ENCODE results near the gene USP24. TPM values are rescaled to one million over a fixed set of nuclear protein-coding genes. Genes with fewer than 3 reads are reported as not detected.
"Not testable (repeated sequence)": the region's sequence is repeated elsewhere in the genome, so short reads cannot be mapped to it uniquely, and the experiment has no call there.

Gene USP24
- total RNA-seq, 1 donor from 2014 or later = 79.9 TPM

DNA sequence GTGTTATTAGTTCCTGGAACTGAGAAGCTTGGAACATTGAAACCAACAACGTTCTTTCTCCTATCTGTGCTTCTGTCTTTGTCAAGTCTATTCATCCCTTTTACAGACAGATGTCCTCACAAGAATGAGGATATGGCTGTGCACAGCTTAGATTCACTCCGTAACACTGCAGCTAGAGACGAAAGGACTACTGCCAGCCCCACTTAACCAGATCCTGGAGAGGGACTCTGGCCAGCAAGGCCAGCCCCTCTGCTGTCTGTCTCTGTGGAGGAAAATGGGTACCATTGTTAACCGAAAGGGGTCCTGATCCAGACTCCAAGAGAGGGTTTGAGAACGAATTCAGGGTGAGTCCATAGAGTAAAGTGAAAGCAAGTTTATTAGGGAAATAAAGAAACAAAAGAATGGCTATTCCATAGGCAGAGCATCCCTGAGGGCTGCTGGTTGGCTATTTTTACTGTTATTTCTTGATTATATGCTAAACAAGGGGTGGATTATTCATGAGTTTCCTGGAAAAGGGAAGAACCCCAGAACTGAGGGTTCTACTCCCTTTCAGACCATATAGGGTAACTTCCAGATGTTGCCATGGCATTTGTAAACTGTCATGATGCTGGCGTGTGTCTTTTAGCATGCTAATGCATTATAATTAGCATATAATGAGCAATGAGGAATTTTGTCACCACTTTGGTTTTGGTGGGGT, 17.4 kb upstream of the USP24 start:
- no peak for DNase-seq (ENCODE audit: low read depth)

DNA sequence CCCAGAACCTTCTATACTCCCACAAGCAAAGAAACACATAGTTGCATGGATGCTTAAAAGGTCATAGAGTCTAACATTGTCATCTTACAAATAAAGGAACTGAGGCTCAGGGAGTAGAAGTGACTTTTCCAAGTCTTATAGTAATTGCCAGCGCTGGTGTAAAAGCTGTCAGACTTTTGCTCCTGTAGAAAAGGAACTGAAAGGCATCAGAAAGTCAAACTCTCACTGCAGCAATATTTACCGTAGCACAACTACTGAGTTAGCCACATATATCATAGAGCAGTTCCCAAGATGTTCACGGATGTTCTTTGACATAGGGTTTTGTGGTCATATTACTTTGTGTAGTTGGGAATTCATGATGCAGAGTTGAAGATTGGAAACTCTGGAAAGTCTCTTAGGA, 16.6 kb upstream of the USP24 start:
- DNase-seq (ENCODE audit: low read depth) = no peak

GRCh38 chr1:55230659-55231058, 15.5 kb upstream of the USP24 start:
- peak; percentile 40 for DNase-seq (ENCODE audit: low read depth)

DNA sequence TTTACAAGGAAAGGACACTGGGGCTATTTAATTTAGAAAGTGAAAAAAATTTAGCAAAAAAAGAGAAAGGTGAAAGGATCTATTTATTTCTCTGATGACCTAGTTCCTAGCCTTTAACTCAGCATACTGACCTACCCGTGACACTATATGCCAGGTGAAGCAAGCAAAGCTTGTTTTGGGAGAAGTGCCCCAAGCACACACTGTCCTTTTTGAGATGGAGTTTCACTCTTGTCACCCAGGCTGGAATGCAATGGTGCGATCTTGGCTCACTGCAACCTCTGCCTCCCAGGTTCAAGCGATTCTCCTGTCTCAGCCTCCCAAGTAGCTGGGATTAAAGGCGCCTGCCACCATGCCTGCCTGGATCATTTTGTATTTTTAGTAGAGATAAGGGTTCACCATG, 14.6 kb upstream of the USP24 start:
- DNase-seq (ENCODE audit: low read depth) = not testable (repeated sequence)

DNA sequence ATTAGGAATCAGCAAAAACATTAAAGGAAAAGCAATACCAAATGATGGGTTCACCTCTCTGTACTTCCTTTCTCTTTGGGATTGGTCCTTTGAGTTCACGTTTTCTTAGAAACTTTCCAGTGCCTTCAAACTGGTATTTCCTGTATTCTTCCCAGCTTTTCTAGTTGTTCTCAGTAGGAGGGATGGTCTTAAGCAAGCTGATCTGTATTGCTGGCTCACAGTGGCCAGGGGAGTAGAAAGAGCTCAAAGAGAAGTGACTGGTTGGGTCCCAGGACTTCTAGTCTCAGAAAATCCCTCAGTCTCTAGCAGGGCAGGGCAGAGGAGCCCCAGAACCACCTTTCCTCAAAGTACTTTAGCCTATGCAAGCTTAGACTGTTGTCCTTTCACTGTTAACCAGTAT, 10.1 kb upstream of the USP24 start:
- no peak for DNase-seq (ENCODE audit: low read depth)

GRCh38 chr1:55224729-55225128, 9.6 kb upstream of the USP24 start:
- DNase-seq (ENCODE audit: low read depth) = no peak

DNA sequence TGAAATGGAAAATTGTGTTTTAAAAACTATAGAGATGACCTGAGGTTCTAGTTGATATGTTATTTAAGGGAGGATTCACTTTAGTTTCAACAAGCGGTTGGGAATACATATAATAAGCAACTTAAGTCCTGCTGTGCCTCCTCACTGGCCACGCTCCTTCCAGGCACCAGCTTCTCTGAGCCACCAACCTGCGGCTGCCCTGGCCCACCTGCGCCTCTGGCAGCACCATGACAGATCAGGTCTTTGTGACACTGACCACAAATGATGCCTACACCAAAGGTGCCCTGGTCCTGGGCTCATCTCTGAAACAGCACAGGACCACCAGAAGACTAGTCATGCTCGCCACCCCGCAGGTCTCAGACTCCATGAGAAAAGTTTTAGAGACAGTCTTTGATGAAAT, 7.0 kb upstream of the USP24 start:
- no peak for DNase-seq (ENCODE audit: low read depth)

GRCh38 chr1:55217226-55217986, 2.2 kb upstream of the USP24 start:
- no peak for DNase-seq (ENCODE audit: low read depth)

DNA sequence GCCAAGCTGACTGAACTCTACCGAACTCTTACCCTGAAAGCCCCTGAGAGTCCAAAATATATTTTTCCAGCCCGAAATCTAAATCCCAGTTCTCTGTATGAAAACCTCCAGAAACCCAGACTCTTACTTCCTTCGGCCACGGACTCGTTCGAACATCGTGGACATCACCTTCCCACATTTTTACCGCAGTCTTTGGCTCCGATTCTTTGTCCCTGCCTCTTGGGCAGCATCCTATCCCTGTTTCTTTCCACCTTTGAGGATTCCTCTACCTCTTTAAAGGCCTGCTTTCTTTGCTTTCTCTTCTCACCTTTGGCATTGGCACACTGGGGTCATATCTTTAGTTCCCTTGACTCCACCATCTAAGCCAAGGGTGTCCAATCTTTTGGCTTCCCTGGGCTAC, 932 bp upstream of the USP24 start:
- DNase-seq (ENCODE audit: low read depth) = no peak

DNA sequence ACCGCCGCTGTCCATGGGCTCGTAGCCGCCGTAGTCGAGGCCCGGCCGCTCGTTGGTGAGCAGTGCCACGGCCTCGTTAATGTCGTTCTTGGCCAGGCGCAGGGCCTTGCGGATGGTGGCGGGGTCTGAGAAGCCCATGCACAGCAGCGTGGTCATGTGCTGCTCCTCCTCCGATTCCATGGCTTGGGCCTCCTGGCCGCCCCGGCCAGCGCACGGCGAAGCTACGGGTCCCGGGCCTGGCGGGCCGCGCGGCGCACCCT, 300 bp downstream of the USP24 start:
- peak; percentile 22 for DNase-seq (ENCODE audit: low read depth)

- peak; percentile 17 for DNase-seq (ENCODE audit: low read depth)
Measured at GRCh38 chr1:55214212-55214933, 791 bp downstream of the USP24 start.

- no peak for DNase-seq (ENCODE audit: low read depth)
Measured at GRCh38 chr1:55213885-55214211, 1.3 kb downstream of the USP24 start.

DNA sequence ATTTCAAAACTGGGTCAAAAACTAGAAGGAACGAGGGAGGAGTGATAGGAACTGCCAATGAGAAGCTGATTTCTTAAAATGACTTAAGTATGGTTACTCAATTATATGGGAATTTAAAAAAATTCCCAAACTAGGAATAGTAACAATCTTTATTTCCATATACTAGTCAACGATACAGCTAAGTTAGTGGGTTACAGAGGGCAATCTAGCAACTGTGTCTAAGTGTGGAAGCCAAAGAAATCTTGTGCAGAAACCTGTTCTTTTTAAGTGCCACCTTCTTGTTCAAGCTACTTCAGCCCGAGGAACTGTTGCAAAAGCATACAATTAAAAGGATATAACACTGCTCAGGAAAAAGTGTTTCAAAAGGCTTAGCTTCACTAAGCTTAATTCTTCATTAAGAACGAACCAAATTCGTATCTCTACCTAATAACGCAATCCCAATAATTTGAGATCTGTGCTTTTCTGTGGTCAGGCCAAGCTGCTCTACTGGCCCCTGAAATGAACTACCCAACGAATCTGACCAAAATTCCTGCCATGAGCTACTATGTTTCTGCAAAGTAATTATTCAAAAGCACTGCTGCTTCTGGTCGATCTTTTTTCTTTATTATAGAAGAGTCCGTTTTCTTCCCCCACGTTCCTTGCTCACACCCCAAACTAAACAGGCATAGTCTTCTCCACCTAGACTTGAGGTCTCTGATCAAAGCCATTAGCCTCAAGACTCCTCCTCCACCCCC, 1.8 kb downstream of the USP24 start:
- DNase-seq (ENCODE audit: low read depth) = peak; percentile 21

DNA sequence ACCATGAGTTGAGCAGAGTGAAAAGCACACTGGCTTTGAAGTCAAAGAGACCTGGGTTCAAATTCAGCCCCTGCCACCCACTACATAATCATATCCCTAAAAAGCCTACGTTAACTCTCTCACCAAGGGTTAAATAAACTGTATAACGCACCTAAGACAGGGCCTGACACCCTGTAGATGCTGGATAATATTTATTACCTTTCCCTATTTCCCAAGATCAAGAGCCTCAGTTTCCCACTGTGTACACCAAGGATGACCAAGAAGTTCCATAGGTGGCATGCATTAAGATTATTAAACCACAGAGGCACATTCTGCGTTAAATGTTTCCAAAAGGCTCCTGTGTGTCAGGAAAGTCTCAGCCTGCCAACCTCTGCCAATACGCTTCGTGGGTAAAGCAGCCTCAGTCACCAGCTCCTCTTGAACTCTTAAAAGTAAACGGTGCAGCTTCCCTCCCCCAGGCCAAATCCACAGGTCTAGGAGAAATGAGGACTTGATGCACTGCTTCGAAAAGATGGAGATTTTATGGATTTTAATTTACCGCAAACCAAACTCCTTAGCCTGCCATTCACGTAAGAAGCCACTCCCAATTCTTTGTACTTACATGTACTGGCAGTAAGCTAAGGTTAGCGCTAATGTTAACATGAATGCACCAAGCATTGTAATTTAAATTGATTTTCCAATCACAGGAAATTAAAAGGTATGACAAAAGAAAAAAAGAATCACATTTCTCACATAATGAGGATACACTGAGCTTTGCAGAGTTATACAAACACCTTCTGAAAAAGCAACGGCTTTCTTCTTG, 2.6 kb downstream of the USP24 start:
- DNase-seq (ENCODE audit: low read depth) = peak; percentile 15

- DNase-seq (ENCODE audit: low read depth) = no peak
Measured at GRCh38 chr1:55211863-55212262, 3.3 kb downstream of the USP24 start.

DNA sequence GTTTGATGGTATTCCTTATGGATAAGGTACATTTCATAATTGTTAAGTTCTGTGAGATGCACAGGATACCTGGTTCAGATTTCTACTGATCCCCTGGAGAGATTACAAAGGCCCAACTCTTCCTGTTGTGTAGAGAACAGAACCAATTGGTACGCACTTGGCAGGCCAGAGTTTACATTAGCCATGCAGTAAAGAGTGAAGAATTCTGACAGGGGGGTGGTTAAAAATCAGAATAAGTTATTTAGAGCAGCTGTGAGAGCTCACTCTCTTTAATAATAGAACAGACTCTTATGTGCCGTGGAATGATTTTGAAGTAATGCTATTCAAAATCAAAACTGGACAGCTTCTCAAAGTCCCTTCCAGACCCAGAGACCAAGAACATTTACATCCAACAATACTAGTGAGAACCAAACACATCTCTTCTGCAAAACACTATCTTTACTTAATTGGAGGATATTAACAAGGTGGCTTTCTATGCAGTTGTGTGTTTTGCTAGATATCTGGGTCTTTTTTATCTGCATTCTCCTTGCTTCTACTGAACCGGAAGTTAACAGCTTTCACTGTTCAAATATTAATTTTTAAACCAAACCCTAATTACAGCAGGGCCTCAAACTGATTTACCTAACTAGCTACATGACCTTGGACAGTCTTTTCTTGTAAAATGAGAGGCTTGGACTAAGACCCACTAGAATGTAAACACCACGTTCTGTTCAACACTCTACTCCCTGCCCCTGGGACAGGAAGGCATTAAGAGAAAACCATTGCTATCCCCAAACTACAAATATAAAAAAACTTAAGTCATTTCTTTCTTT, 4.0 kb downstream of the USP24 start:
- DNase-seq (ENCODE audit: low read depth) = no peak

GRCh38 chr1:55209247-55209646, 5.9 kb downstream of the USP24 start:
- DNase-seq (ENCODE audit: low read depth) = no peak

DNA sequence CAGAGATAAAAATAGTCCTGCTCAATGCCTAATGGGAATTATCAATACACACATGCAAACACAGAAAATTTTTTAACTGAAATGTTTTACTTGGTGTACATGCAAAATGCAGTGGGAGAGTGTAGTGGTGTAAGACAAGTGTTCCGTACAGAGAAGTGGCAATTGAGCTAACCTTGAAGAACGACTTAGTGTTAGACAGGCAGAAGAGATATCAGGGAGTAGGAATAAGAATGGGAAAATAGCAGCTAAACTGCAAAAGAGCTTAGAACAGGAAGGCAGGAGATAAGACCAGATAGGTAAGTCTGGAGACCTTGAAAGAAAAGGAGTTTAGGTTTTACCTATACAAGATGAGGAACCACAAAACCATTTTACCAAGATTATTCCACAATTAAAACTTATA, 9.0 kb downstream of the USP24 start:
- no peak for DNase-seq (ENCODE audit: low read depth)

- DNase-seq (ENCODE audit: low read depth) = peak; percentile 28
Measured at GRCh38 chr1:55204997-55205396, 10.2 kb downstream of the USP24 start.

- no peak for DNase-seq (ENCODE audit: low read depth)
Measured at GRCh38 chr1:55203064-55203463, 12.1 kb downstream of the USP24 start.

- DNase-seq (ENCODE audit: low read depth) = no peak
Measured at GRCh38 chr1:55200667-55201066, 14.5 kb downstream of the USP24 start.
